Measurements from ENCODE around the gene USH2A. TPM values are rescaled to one million over a fixed set of nuclear protein-coding genes. Genes with fewer than 3 reads are reported as not detected.
A peak's percentile ranks its signal among the peaks of the same experiment; 100 is the strongest.

USH2A gene
- polyA plus RNA-seq, 1 donor from 2014 or later: not detected

GRCh38 chr1:216270086-216270773, 153.0 kb downstream of the USH2A start:
- Mint-ChIP-seq H3K27me3 (no peaks in the 10 kb centered on the region), H3K4me1 (peaks cover 0 to 4% (median 4%) of the 10 kb centered on the region in 3 donors), H3K4me3 (no peak overlapping the region), H3K9me3 (peaks cover 0 to 3% (median 2%) of the 10 kb centered on the region in 3 donors), H3K27ac (no peak overlapping the region), H3K36me3 (no peaks in the 10 kb centered on the region)

GRCh38 chr1:216261631-216262030, 161.6 kb downstream of the USH2A start:
- Mint-ChIP-seq H3K27ac (no peak overlapping the region), H3K4me3 (no peak overlapping the region), H3K9me3 (peaks cover 0 to 2% (median 2%) of the 10 kb centered on the region in 3 donors), H3K27me3 (peaks cover 1% of the 10 kb centered on the region), H3K4me1 (peaks cover 0 to 2% (median 0%) of the 10 kb centered on the region in 3 donors), H3K36me3 (no peaks in the 10 kb centered on the region)

GRCh38 chr1:216258856-216259255, 164.4 kb downstream of the USH2A start:
- no peak overlapping the region for H3K27ac Mint-ChIP-seq
- no peak overlapping the region for H3K4me3 Mint-ChIP-seq
- peaks cover 1% of the 10 kb centered on the region for H3K27me3 Mint-ChIP-seq
- peaks cover 2 to 4% (median 3%) of the 10 kb centered on the region in 3 donors for H3K9me3 Mint-ChIP-seq
- H3K4me1 Mint-ChIP-seq: no peaks in the 10 kb centered on the region
- no peaks in the 10 kb centered on the region for H3K36me3 Mint-ChIP-seq

- Mint-ChIP-seq H3K4me3 (no peak overlapping the region), H3K27me3 (peaks cover 1% of the 10 kb centered on the region), H3K36me3 (no peaks in the 10 kb centered on the region), H3K27ac (no peak overlapping the region), H3K9me3 (peaks cover 2 to 4% (median 3%) of the 10 kb centered on the region in 3 donors), H3K4me1 (no peaks in the 10 kb centered on the region)
Measured at GRCh38 chr1:216258386-216258785, 164.9 kb downstream of the USH2A start.

GRCh38 chr1:216250861-216251260, 172.4 kb downstream of the USH2A start:
- H3K9me3 Mint-ChIP-seq: peaks cover 0 to 4% (median 3%) of the 10 kb centered on the region in 3 donors
- no peaks in the 10 kb centered on the region for H3K36me3 Mint-ChIP-seq
- H3K27ac Mint-ChIP-seq: peak overlapping the region in 1 of 3 donors; percentile 68
- H3K4me3 Mint-ChIP-seq: peak overlapping the region in 1 of 4 donors; percentile 15
- peaks cover 3 to 5% (median 4%) of the 10 kb centered on the region in 3 donors for H3K4me1 Mint-ChIP-seq
- no peaks in the 10 kb centered on the region for H3K27me3 Mint-ChIP-seq

DNA sequence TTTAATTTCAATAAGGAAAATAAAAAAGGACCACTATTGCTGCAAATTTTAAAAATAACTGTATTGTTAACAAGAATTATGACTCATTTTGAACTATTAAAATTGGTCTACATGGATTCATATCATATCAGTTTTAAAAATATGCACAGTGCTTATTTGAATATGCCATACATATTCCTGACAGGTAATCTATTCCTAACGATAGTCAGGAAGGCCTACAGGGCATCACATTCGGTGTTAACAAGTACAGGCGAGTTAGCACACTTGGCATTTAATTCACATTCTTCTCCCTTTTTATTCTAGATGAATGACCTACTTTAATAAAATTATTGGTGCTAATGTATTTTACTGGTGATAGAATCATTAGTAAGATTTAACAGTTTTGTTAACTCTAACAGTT, 174.6 kb downstream of the USH2A start:
- no peaks in the 10 kb centered on the region for H3K9me3 Mint-ChIP-seq
- H3K36me3 Mint-ChIP-seq: no peaks in the 10 kb centered on the region
- no peak overlapping the region for H3K27ac Mint-ChIP-seq
- H3K4me1 Mint-ChIP-seq: peaks cover 3 to 5% (median 4%) of the 10 kb centered on the region in 3 donors
- H3K4me3 Mint-ChIP-seq: no peak overlapping the region
- H3K27me3 Mint-ChIP-seq: no peaks in the 10 kb centered on the region

DNA sequence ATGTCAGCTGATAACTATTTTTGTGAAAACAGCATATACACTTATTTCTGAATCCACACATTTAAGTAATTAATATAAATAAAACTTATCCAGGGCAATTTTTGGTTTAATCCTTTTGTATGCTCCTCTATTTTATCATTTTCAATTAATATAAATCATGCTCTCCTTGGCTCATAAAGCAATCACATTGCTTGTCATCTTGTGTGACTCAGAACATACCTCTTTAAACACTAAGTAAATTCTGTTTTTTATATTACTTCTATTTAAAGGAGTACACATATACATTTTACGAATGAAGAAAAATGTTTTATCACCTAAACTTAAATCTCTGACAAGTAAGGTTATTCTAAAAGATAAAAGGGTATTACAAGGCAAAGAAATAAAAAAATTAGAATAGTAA, 175.3 kb downstream of the USH2A start:
- Mint-ChIP-seq H3K27me3 (no peaks in the 10 kb centered on the region), H3K9me3 (no peaks in the 10 kb centered on the region), H3K27ac (no peak overlapping the region), H3K4me1 (peaks cover 3 to 5% (median 4%) of the 10 kb centered on the region in 3 donors), H3K4me3 (no peak overlapping the region), H3K36me3 (no peaks in the 10 kb centered on the region)

DNA sequence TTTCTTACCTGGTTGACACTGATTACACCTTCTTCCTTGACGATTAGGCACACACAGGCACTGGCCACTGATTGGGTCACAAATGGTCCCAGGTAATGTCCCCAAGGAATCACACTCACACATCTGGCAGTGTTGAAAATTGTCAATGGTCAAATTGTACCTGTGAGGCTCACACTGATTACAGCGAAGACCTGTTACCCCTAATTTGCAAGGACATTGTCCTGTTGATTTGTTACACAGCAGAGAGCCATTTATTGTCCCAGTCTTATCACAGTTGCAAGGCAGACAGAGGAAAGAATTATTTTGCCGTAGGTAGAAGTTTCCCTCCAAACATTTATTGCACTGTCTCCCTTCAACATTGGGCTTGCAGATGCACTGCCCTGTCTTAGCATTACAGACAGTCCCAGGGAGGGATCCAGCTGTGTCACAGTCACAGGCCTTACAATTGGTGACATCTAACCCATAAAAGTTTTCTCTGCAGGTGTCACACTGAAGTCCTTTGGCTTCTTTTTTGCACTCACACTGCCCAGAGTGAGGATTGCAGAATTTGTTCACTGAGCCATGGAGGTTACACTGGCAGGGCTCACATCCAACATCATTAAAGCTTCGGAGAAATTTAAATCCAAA, 176.6 kb downstream of the USH2A start:
- Mint-ChIP-seq H3K4me3 (no peak overlapping the region), H3K36me3 (no peaks in the 10 kb centered on the region), H3K27ac (no peak overlapping the region), H3K9me3 (no peaks in the 10 kb centered on the region), H3K4me1 (peaks cover 3 to 5% (median 4%) of the 10 kb centered on the region in 3 donors), H3K27me3 (no peaks in the 10 kb centered on the region)

DNA sequence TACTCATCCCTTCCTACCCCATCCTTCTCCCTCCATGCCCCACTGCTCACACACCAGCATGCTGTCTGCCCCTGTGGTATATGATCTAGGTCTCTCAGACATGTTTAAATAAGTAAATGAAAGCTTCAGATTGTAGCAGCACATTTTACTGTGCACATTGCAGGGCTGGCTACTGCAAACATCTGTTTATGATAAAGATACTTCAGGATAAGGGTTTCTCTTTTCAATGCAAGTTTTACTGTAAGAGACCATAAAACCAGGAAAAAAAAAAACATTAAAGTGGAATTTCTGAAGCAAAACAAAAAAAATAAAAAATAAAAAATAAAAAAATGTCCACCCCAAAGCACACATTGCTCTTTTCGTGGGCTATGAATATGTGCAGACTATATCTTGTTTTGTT, 184.4 kb downstream of the USH2A start:
- H3K27me3 Mint-ChIP-seq: no peaks in the 10 kb centered on the region
- no peak overlapping the region for H3K27ac Mint-ChIP-seq
- no peaks in the 10 kb centered on the region for H3K4me1 Mint-ChIP-seq
- no peaks in the 10 kb centered on the region for H3K9me3 Mint-ChIP-seq
- H3K36me3 Mint-ChIP-seq: peaks cover 1% of the 10 kb centered on the region
- peak overlapping the region in 1 of 4 donors; percentile 63 for H3K4me3 Mint-ChIP-seq

GRCh38 chr1:216237927-216238542, 185.2 kb downstream of the USH2A start:
- Mint-ChIP-seq H3K27ac (no peak overlapping the region), H3K4me1 (no peaks in the 10 kb centered on the region), H3K27me3 (no peaks in the 10 kb centered on the region), H3K9me3 (no peaks in the 10 kb centered on the region), H3K36me3 (peaks cover 1% of the 10 kb centered on the region), H3K4me3 (no peak overlapping the region)

DNA sequence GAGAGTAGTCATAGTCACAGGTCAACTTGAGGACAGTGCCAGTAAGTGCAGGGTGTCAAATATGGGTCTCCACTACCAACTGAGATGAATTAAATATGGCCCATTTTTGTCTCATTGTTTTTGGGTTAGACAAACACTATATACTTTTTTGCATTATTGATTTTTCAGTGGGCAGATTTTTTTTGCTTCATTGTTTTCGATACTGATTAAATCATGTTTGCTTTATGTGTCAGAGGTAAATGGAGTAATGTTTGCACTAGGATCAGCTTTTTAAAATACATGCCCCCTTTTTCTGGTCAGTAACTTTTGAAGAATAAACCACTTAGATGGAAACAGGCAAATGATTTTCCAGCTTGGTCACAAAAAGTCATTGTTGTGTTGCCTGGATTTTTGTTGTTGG, 199.0 kb downstream of the USH2A start:
- no peaks in the 10 kb centered on the region for H3K27me3 Mint-ChIP-seq
- no peak overlapping the region for H3K4me3 Mint-ChIP-seq
- peaks cover 3% of the 10 kb centered on the region for H3K36me3 Mint-ChIP-seq
- H3K4me1 Mint-ChIP-seq: peaks cover 2 to 9% (median 6%) of the 10 kb centered on the region in 3 donors
- no peak overlapping the region for H3K27ac Mint-ChIP-seq
- H3K9me3 Mint-ChIP-seq: peaks cover 1 to 8% (median 6%) of the 10 kb centered on the region in 3 donors

DNA sequence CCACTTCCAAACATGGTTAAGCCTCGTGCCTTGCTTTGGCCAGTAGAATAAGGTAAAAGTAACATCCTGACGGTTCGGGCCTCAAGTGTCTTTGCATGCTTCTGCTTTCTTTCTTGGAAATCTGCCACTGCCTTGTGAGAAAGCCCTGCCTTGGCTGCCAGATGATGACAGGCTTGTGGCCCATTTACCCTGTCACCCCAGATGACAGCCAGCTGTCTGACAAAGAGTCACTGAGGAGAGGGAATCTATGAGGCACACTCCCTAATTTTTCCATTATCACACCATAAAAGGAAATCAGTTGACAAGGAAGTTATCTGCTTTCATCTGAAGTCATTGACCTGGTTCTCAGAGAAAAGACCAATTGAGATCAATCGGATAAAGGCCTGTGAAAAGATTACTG, 199.8 kb downstream of the USH2A start:
- Mint-ChIP-seq H3K4me1 (peaks cover 2 to 9% (median 6%) of the 10 kb centered on the region in 3 donors), H3K4me3 (no peak overlapping the region), H3K27me3 (no peaks in the 10 kb centered on the region), H3K9me3 (peaks cover 1 to 8% (median 6%) of the 10 kb centered on the region in 3 donors), H3K27ac (no peak overlapping the region), H3K36me3 (peaks cover 3% of the 10 kb centered on the region)

DNA sequence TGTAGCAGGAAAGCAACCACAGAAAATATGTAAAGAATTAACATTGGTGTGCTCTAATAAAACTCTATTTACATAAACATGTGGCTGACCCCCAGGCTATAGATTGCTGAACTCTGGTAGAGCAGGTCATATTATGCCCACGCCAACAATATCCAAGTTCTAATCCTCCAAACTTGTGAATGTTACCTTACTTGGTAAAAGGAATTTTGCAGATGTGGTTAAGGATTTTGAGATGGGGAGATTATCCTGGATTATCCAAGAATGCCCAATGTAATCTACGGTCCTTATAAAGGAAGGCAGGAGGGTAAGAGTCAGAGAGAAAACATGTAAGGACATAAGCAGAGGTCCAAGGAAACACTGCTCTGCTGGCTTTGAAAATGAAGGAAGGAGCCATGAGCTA, 201.0 kb downstream of the USH2A start:
- Mint-ChIP-seq H3K27ac (no peak overlapping the region), H3K4me3 (no peak overlapping the region)

DNA sequence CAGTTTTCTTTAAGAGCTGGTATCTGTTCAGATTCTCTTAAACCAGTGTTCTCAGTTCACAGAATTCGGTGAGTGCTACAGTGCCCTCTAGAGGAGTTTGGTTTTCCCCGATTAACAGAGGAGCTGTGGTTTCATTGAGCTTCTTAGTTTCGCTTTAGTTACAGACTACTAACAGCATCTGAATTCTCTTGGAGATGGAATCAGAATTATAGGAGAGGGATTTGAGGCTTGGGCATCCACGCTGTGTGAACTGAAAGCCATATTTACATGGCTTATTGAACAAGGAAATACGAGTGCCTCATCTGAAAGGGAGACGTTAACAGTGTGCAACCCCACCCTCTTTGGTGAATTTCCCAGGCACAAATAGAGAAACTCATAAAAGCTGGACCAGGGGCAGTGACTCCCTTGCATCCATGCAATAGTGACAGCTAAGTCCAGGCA, 202.0 kb downstream of the USH2A start:
- H3K4me1 Mint-ChIP-seq: peaks cover 2 to 9% (median 6%) of the 10 kb centered on the region in 3 donors
- peaks cover 3% of the 10 kb centered on the region for H3K36me3 Mint-ChIP-seq
- no peaks in the 10 kb centered on the region for H3K9me3 Mint-ChIP-seq
- no peaks in the 10 kb centered on the region for H3K27me3 Mint-ChIP-seq
- peak overlapping the region; percentile 46 to 89 (median 83) for H3K4me3 Mint-ChIP-seq
- no peak overlapping the region for H3K27ac Mint-ChIP-seq

More for the DNA sequence above, 201.0 kb downstream of the USH2A start:
- no peaks in the 10 kb centered on the region for H3K27me3 Mint-ChIP-seq
- peaks cover 3% of the 10 kb centered on the region for H3K36me3 Mint-ChIP-seq
- H3K4me1 Mint-ChIP-seq: peaks cover 2 to 9% (median 6%) of the 10 kb centered on the region in 3 donors
- peaks cover 0 to 6% (median 1%) of the 10 kb centered on the region in 3 donors for H3K9me3 Mint-ChIP-seq

GRCh38 chr1:216216305-216216704, 206.9 kb downstream of the USH2A start:
- Mint-ChIP-seq H3K9me3 (peaks cover 0 to 2% (median 0%) of the 10 kb centered on the region in 3 donors), H3K4me3 (no peak overlapping the region), H3K27me3 (no peaks in the 10 kb centered on the region), H3K4me1 (peaks cover 1 to 3% (median 2%) of the 10 kb centered on the region in 3 donors), H3K27ac (no peak overlapping the region), H3K36me3 (no peaks in the 10 kb centered on the region)
